Right renal pelvis (tissue), 4 donors: Measurements from ENCODE around the gene NRAP. TPM values are rescaled to one million over a fixed set of nuclear protein-coding genes. Genes with fewer than 3 reads are reported as not detected.

ENCODE experiments used
- polyA plus RNA-seq, 4 donors: library from polyadenylated mRNA; unstranded; fragments of 120-200 nt; gene quantifications; one replicate each; pipeline ENCODE4 v1.2.1, GENCODE V29; 2013; ENCODE audit not compliant: insufficient read length in 4 of 4

The NRAP gene
- polyA plus RNA-seq, 4 donors = 0.01 TPM; not detected in 3

Other genes with a start within 250 kb of the NRAP start
- gene HABP2, start 111.0 kb downstream of the NRAP start, polyA plus RNA-seq = under 1 TPM; 0.41 to 0.89 (median 0.45) TPM
- 10 to 100 TPM; 28.2 to 33.8 (median 30.4) TPM for gene CASP7, start 15.9 kb upstream of the NRAP start, polyA plus RNA-seq
- under 1 TPM; 0.04 to 0.20 (median 0.13) TPM for gene PLEKHS1, start 87.6 kb upstream of the NRAP start, polyA plus RNA-seq
- 10 to 100 TPM; 14.1 to 17.4 (median 16.9) TPM for gene DCLRE1A, start 190.0 kb upstream of the NRAP start, polyA plus RNA-seq
- gene NHLRC2, start 190.6 kb upstream of the NRAP start, polyA plus RNA-seq = 10 to 100 TPM; 15.9 to 25.6 (median 20.6) TPM